Epithelial cell of esophagus (primary cell): ENCODE results near the gene NOL4L.

ENCODE experiments used
- DNase-seq: peaks from one replicate; pipeline ENCODE4 v3.0.0; 2010; ENCODE audit warnings: low read depth
- H3K4me3 ChIP-seq: 2 replicates; pipeline ENCODE4 v1.5.1; 2011; ENCODE audit warnings: mild to moderate bottlenecking, low read length, control low read depth
- CTCF ChIP-seq: IDR thresholded peaks from 2 replicates; pipeline ENCODE4 v1.5.1; 2011; ENCODE audit warnings: low read depth, mild to moderate bottlenecking, low read length, control low read depth, inconsistent platforms; ENCODE audit not compliant: insufficient read depth; ENCODE audit errors: missing control alignments

Gene NOL4L

GRCh38 chr20:32539817-32540675, 45.1 kb downstream of the NOL4L start:
- no peak for TF ChIP-seq CTCF
- no peak overlapping the region for H3K4me3 ChIP-seq
- DNase-seq: peak; percentile 38

- DNase-seq: no peak
- H3K4me3 ChIP-seq: no peak overlapping the region
- TF ChIP-seq CTCF: no peak
Measured at GRCh38 chr20:32539026-32539816, 45.9 kb downstream of the NOL4L start.

- DNase-seq: no peak
- TF ChIP-seq CTCF: no peak
- H3K4me3 ChIP-seq: no peak overlapping the region
Measured at GRCh38 chr20:32538526-32538939, 46.6 kb downstream of the NOL4L start.

GRCh38 chr20:32537657-32538525, 47.2 kb downstream of the NOL4L start:
- TF ChIP-seq CTCF: no peak
- H3K4me3 ChIP-seq: no peak overlapping the region

GRCh38 chr20:32536851-32537656, 48.1 kb downstream of the NOL4L start:
- DNase-seq: no peak
- H3K4me3 ChIP-seq: peak overlapping the region; percentile 36
- no peak for TF ChIP-seq CTCF

More at GRCh38 chr20:32537657-32538525, 47.2 kb downstream of the NOL4L start:
- DNase-seq: no peak
